Rectal smooth muscle tissue (tissue), 1 donor: Measurements from ENCODE around the gene PDCD5.

Source experiments
- H3K27ac ChIP-seq: one replicate; pipeline ENCODE4 v1.7.0; 2013; ENCODE audit warnings: low read depth, low read length, inconsistent platforms
- H3K27me3 ChIP-seq: one replicate; pipeline ENCODE4 v1.7.0; 2013; ENCODE audit warnings: low read length; ENCODE audit not compliant: control insufficient read depth, insufficient read depth
- H3K36me3 ChIP-seq: one replicate; pipeline ENCODE4 v1.7.0; 2013; ENCODE audit warnings: low read length; ENCODE audit not compliant: control insufficient read depth, insufficient read depth
- H3K4me1 ChIP-seq: one replicate; pipeline ENCODE4 v1.7.0; 2013; ENCODE audit warnings: low read length; ENCODE audit not compliant: control insufficient read depth, insufficient read depth
- H3K4me3 ChIP-seq: one replicate; pipeline ENCODE4 v1.7.0; 2013; ENCODE audit warnings: low read length
- H3K9ac ChIP-seq: one replicate; pipeline ENCODE4 v1.7.0; 2013; ENCODE audit warnings: low read length

Gene PDCD5

GRCh38 chr19:32595491-32595890 lies 14.5 kb downstream of the PDCD5 start:
- H3K27me3 ChIP-seq, result no peaks in the 10 kb centered on the region
- peaks cover 22% of the 10 kb centered on the region for H3K36me3 ChIP-seq
- H3K4me1 ChIP-seq, result no peaks in the 10 kb centered on the region
- H3K9ac ChIP-seq, result no peak overlapping the region
- H3K4me3 ChIP-seq, result no peak overlapping the region
- no peak overlapping the region for H3K27ac ChIP-seq

- H3K36me3 ChIP-seq, result peaks cover 20% of the 10 kb centered on the region
- H3K27ac ChIP-seq, result no peak overlapping the region
- no peak overlapping the region for H3K9ac ChIP-seq
- H3K4me3 ChIP-seq, result no peak overlapping the region
- H3K4me1 ChIP-seq, result no peaks in the 10 kb centered on the region
- no peaks in the 10 kb centered on the region for H3K27me3 ChIP-seq
Observed at GRCh38 chr19:32598022-32598421, 17.0 kb downstream of the PDCD5 start.

- H3K27me3 ChIP-seq, result no peaks in the 10 kb centered on the region
- no peak overlapping the region for H3K4me3 ChIP-seq
- no peaks in the 10 kb centered on the region for H3K4me1 ChIP-seq
- no peak overlapping the region for H3K9ac ChIP-seq
- peaks cover 29% of the 10 kb centered on the region for H3K36me3 ChIP-seq
- no peak overlapping the region for H3K27ac ChIP-seq
Observed at GRCh38 chr19:32599258-32599657, 18.3 kb downstream of the PDCD5 start.

GRCh38 chr19:32599736-32600157 lies 18.8 kb downstream of the PDCD5 start:
- Histone ChIP-seq H3K9ac (no peak overlapping the region), H3K4me3 (no peak overlapping the region), H3K4me1 (no peaks in the 10 kb centered on the region), H3K27me3 (no peaks in the 10 kb centered on the region), H3K36me3 (peaks cover 29% of the 10 kb centered on the region), H3K27ac (no peak overlapping the region)

DNA sequence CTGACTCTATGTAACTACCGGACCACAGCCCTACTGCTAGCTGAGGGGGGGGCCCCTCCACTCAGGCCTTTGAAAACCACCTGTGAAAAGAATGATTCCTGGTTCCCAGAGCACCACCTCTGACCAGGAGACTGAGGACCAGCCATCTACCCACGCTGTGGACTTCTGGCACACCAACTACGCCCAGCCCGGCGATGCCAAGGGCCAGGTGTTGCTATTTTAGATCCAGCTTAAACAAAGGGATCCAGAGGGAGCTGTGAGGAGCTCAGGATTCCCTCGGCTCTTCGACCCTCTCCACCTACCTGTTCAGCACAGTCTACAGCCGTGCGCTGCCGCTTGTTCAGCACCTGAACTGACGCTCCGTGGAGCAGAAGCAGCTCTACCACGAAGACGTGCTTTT lies 23.0 kb downstream of the PDCD5 start:
- no peak overlapping the region for H3K4me3 ChIP-seq
- no peaks in the 10 kb centered on the region for H3K4me1 ChIP-seq
- H3K9ac ChIP-seq, result no peak overlapping the region
- no peak overlapping the region for H3K27ac ChIP-seq
- H3K36me3 ChIP-seq, result peaks cover 30% of the 10 kb centered on the region
- no peaks in the 10 kb centered on the region for H3K27me3 ChIP-seq

DNA sequence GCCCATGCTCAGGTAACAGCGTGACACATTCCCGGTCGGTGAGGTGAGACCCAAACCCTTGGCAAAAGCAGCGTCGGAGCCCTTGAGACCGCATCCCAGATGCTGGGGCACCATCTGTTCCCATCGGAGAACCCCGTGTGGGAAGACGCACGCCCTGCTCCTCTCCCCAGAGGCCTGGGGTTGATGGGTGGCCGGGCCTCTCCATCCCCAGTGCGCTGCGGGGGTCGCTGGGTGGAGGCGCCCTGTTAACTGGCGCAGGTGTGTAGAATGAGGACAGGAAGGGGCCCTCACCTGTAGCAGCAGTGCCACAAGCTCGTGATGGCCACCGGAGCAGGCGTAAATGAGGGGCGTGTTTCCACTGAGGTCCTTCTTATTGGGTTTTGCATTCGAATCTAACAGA lies 24.6 kb downstream of the PDCD5 start:
- H3K27me3 ChIP-seq, result no peaks in the 10 kb centered on the region
- no peaks in the 10 kb centered on the region for H3K4me1 ChIP-seq
- H3K27ac ChIP-seq, result no peak overlapping the region
- no peak overlapping the region for H3K9ac ChIP-seq
- H3K36me3 ChIP-seq, result peaks cover 25% of the 10 kb centered on the region
- H3K4me3 ChIP-seq, result no peak overlapping the region

- no peak overlapping the region for H3K4me3 ChIP-seq
- no peaks in the 10 kb centered on the region for H3K27me3 ChIP-seq
- H3K36me3 ChIP-seq, result peaks cover 28% of the 10 kb centered on the region
- no peak overlapping the region for H3K9ac ChIP-seq
- no peak overlapping the region for H3K27ac ChIP-seq
- no peaks in the 10 kb centered on the region for H3K4me1 ChIP-seq
Observed at GRCh38 chr19:32606289-32606688, 25.3 kb downstream of the PDCD5 start.

GRCh38 chr19:32607479-32607878 lies 26.5 kb downstream of the PDCD5 start:
- Histone ChIP-seq H3K27ac (no peak overlapping the region), H3K27me3 (no peaks in the 10 kb centered on the region), H3K36me3 (peaks cover 34% of the 10 kb centered on the region), H3K4me3 (no peak overlapping the region), H3K9ac (no peak overlapping the region), H3K4me1 (no peaks in the 10 kb centered on the region)

DNA sequence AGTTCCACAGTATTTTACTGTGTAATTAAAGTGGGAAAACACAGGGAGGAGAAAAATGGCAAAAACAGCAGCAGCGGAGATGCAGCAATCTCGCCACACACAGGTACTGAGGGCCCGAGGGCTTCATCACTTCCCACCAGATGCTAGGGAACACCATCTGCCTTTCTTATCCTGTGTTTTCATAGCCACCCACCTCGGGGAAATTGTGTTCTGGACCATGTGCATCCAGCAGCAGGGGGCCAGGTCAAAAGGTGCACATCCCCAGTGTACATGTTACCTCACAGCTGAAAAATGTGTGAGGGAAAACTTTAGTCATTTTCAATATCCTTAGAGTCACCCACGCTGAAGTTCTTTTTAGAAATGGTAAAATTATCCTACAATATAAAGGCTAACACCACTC lies 30.2 kb downstream of the PDCD5 start:
- peaks cover 35% of the 10 kb centered on the region for H3K36me3 ChIP-seq
- H3K27ac ChIP-seq, result no peak overlapping the region
- no peak overlapping the region for H3K9ac ChIP-seq
- H3K4me1 ChIP-seq, result no peaks in the 10 kb centered on the region
- no peak overlapping the region for H3K4me3 ChIP-seq
- H3K27me3 ChIP-seq, result no peaks in the 10 kb centered on the region

DNA sequence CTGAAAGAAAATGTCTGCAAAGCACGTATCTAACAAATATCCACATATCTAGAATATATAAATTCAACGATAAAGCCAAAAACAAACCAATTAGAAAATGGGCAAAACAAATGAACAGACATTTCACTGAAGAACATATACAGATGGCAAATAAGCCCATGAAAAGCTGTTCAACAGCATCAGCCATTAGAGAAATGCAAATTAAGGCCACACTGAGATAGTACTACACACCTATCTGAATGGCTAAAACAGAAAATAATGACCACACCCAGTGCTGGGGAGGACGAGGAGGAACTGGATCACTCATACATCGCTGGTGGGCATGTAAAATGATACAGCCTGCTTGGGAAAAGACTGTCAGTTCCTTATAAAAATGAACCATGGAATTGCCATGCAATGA lies 32.0 kb downstream of the PDCD5 start:
- no peak overlapping the region for H3K9ac ChIP-seq
- H3K27ac ChIP-seq, result no peak overlapping the region
- no peaks in the 10 kb centered on the region for H3K27me3 ChIP-seq
- H3K36me3 ChIP-seq, result peaks cover 29% of the 10 kb centered on the region
- no peak overlapping the region for H3K4me3 ChIP-seq
- no peaks in the 10 kb centered on the region for H3K4me1 ChIP-seq

- no peaks in the 10 kb centered on the region for H3K4me1 ChIP-seq
- H3K27me3 ChIP-seq, result no peaks in the 10 kb centered on the region
- no peak overlapping the region for H3K9ac ChIP-seq
- H3K36me3 ChIP-seq, result peaks cover 38% of the 10 kb centered on the region
- H3K27ac ChIP-seq, result no peak overlapping the region
- H3K4me3 ChIP-seq, result no peak overlapping the region
Observed at GRCh38 chr19:32614916-32615315, 33.9 kb downstream of the PDCD5 start.

DNA sequence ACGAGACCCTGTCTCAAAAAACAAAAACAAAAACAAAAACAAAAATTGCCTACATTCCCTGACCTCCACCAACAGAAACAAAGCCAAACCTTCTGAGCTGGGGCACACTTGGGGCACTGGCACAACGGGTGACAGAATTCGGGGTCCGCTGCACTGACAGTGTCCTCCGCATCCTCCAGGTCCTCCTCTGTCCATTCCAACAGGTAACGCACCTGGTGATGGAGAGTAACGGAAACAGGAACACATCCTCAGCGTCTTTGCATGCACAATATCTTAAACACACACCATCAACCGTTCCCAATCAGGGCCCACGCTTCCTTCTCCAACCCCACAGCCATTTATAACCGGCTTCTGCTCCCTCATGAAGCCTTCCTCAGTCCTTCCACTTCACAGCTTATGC lies 34.6 kb downstream of the PDCD5 start:
- H3K27ac ChIP-seq, result no peak overlapping the region
- H3K27me3 ChIP-seq, result no peaks in the 10 kb centered on the region
- H3K4me3 ChIP-seq, result no peak overlapping the region
- H3K36me3 ChIP-seq, result peaks cover 38% of the 10 kb centered on the region
- H3K9ac ChIP-seq, result no peak overlapping the region
- H3K4me1 ChIP-seq, result no peaks in the 10 kb centered on the region

DNA sequence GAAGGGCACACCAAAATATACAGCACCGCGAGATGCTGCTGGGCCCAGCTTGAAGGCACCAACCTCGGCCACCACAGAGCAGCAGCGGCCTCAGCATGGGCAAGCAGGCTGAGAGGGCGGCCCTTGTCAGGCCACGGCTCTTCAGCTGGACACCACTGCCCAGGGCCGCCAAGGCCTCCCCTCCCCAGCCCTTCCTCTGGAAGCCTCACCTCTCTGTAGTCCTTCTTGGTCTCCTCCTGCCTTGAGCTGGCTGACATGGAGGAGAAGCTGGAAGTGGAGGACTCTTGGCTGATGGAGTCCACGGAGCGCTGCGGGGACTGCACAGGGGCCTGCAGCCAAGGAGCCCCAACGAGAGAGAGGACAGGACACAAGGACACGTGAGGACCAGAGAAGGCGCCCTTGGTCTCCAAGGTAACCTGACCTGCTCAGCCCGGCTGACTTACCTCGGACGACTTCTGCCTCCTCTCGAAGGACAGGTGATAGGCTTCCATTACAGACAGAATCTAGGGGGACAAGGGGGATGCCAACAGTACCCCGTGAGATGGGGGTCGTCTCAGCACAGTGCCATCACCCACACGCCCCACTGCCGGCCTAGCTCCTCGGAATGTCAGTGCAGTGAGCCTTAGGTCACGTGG lies 38.2 kb downstream of the PDCD5 start:
- Histone ChIP-seq H3K4me1 (no peaks in the 10 kb centered on the region), H3K4me3 (no peak overlapping the region), H3K27me3 (no peaks in the 10 kb centered on the region), H3K27ac (no peak overlapping the region), H3K9ac (no peak overlapping the region), H3K36me3 (peaks cover 35% of the 10 kb centered on the region)
